HG03354 (cell line): Measurements from ENCODE around the gene DNAJC4.
A peak's percentile ranks its signal among the peaks of the same experiment; 100 is the strongest.

Experiments
- ATAC-seq: cut with Tn5 transposase; IDR thresholded peaks from one replicate; pipeline ENCODE4 v1.9.1; 2021; ENCODE audit warnings: mild to moderate bottlenecking; ENCODE audit not compliant: unreplicated experiment, poor library complexity, severe bottlenecking

DNAJC4 gene

DNA sequence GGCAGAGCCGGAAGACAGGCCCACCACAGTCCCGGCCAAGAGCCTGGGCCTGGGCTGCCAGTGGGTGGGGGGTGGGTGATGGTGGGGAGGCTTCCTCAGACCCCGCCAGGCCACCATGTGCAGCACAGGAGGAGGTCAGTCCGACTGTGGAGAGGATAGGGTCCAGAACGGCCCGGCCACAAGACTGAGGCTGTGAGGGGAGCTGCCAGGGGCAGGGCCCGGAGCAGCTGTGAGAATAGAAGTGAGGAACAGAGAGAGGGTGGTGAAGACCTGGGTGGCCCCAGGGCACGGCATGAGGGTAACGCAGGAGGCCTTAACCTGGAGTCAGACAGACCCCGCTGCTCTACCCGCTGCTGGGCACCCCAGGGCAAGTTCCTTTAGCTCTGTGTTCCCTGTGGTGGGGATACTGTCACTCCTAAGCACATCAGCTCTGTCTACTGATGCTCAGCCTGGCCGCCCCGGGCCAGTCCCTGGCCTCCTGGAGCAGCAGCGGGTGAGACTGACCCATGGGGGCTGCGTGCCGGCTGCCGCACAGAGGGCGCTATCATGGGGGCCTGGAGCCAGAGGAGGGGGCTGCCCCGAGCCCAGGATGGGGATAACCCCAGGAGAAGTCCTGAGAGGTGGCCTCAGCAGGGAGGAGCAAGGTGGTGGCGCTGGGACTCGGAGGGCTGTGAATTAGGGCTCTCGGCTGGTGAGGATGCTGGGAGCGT lies 22.1 kb upstream of the DNAJC4 start:
- peak; percentile 17 for ATAC-seq

GRCh38 chr11:64208796-64209562 lies 21.4 kb upstream of the DNAJC4 start:
- ATAC-seq, result no peak

GRCh38 chr11:64209563-64209843 lies 20.8 kb upstream of the DNAJC4 start:
- no peak for ATAC-seq

- ATAC-seq, result no peak
These were observed 19.9 kb upstream of the DNAJC4 start for GRCh38 chr11:64210301-64211020.

GRCh38 chr11:64211181-64211872 lies 19.0 kb upstream of the DNAJC4 start:
- no peak for ATAC-seq

DNA sequence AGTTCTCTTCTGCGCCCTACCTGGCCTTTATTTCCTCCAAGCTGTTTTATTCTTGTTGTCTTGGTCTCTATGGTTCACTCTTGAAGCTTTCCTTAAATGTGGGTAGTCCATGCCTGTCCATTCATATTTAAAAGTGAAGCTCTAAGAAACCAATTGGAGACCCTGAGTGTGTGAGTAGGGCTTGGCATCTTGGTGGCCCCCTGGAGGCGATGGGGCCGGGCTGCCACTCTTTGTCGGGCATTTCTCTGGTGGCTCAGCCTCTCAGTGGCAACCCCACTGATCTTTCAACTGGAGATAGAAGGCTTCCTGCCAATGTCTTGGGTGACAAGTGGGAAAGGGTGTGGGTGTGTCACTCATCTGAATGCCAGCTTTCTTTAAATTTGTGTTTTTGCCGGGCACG lies 13.5 kb upstream of the DNAJC4 start:
- ATAC-seq, result no peak

- no peak for ATAC-seq
These were observed 11.6 kb upstream of the DNAJC4 start for GRCh38 chr11:64218628-64219353.

DNA sequence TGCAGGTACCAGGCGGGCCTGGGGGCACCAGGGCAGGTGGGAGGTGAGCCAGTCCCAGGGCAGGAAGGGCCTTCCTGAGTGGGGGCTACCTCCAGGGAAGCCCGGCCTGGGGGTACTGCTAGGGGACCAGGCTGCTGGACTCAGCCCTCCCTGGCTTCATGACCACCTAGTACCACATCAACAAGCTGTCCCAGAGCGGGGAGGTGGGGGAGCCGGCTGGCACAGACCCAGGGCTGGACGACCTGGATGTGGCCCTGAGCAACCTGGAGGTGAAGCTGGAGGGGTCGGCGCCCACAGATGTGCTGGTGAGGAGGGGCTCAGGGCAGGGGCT lies 11.0 kb upstream of the DNAJC4 start:
- ATAC-seq, result no peak

DNA sequence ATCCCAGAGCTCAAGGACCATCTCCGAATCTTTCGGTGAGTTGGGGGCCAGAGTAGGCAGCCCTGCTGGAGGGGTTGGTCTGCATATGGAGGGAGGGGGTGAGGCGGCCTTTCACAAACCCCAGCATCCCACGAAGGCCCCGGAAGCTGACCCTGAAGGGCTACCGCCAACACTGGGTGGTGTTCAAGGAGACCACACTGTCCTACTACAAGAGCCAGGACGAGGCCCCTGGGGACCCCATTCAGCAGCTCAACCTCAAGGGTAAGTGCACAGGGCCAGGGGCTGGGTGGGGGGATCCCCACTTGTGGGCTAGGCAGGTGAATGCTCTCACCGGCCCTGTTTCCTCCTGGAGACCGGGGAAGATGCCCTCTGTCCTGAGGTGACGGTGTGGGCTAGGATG lies 10.6 kb upstream of the DNAJC4 start:
- ATAC-seq, result no peak

GRCh38 chr11:64220271-64220670 lies 10.1 kb upstream of the DNAJC4 start:
- ATAC-seq, result no peak

DNA sequence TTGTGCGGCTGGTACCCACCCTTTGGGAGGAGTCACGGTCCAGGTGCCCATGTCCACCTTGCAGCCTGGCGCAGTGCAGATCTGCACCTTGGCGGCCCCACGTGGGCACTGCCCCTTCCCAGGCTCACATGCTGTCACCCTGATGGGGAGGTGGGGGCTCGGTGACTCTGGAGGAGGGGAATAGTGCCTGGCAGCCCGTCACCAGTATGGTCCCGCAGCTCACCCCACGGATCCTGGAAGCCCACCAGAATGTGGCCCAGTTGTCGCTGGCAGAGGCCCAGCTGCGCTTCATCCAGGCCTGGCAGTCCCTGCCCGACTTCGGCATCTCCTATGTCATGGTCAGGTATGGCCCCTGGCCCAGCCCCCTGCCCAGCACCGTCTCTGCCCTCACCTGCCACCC lies 9.6 kb upstream of the DNAJC4 start:
- ATAC-seq, result no peak

DNA sequence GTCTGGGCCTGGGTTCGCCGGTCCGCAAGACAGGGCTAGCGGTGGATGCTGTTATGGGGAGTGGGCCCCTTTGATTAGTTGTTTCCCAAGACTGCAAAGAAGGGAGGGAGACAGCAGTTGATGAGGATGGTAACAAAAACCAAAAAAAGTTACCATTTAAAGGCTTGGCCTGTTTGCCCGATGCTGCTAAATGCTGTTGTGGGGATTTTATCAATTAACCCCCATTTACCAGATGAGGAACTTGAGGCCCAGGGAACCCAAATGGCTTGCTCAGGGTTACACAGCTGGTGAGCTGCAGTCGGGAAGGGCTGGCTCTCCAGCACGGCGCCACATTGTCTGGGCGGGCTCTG lies 7.7 kb upstream of the DNAJC4 start:
- no peak for ATAC-seq

DNA sequence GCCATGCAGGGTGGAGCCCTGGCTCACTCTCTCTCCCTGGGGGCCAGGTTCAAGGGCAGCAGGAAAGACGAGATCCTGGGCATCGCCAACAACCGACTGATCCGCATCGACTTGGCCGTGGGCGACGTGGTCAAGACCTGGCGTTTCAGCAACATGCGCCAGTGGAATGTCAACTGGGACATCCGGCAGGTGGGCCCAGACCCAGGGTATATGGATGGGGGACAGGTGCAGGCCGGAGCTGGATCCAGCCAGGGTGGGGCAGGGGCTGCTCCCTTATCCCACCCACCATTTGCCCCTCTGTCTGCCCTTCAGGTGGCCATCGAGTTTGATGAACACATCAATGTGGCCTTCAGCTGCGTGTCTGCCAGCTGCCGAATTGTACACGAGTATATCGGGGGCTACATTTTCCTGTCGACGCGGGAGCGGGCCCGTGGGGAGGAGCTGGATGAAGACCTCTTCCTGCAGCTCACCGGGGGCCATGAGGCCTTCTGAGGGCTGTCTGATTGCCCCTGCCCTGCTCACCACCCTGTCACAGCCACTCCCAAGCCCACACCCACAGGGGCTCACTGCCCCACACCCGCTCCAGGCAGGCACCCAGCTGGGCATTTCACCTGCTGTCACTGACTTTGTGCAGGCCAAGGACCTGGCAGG lies 7.2 kb upstream of the DNAJC4 start:
- ATAC-seq, result no peak

GRCh38 chr11:64224151-64224890 lies 6.0 kb upstream of the DNAJC4 start:
- ATAC-seq, result no peak

GRCh38 chr11:64224891-64225607 lies 5.3 kb upstream of the DNAJC4 start:
- no peak for ATAC-seq

- peak; percentile 57 for ATAC-seq
These were observed 4.5 kb upstream of the DNAJC4 start, which contains the start of the genes NUDT22 and TRPT1 for GRCh38 chr11:64225608-64226506. NUDT22 (plus strand) TSS chr11:64226274; CDS start chr11:64226653, 379 bp downstream. TRPT1 (minus strand) TSS chr11:64226186; CDS start chr11:64225860, 326 bp downstream.

GRCh38 chr11:64226507-64227051 lies 3.8 kb upstream of the DNAJC4 start:
- peak; percentile 20 for ATAC-seq
